ENCODE results near the gene GAP43.

GAP43 gene

DNA sequence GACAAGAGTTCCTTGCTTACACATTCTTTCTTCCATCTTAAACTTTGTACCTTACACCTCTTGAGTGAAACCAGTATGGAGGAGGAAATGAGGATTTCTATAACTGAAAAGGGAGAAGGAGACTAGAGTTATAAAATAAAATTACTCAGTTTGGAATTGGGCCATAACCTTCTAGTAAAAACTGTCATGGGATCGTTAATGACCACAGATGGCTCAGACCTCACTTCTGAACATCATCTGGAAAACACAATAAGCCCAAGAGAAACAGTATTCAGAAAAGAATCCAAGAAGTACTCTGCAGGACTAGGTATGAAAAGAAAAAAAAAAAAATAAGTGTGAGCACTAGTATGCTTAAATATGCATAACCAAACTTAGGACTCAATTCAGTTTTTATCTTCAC, 12.1 kb downstream of the GAP43 start:
- H3K4me1 ChIP-seq (ENCODE audit: insufficient read depth, low read length), result no peaks in the 10 kb centered on the region
- no peak overlapping the region for H3K4me3 ChIP-seq (ENCODE audit: low read length)
- no peaks in the 10 kb centered on the region for H3K9me3 ChIP-seq (ENCODE audit: low read length)
- no peak overlapping the region for H2AFZ ChIP-seq (ENCODE audit: low read depth, low read length)
- H3K27me3 ChIP-seq (ENCODE audit: insufficient read depth, low read length), result no peaks in the 10 kb centered on the region
- peaks cover 7% of the 10 kb centered on the region for H3K36me3 ChIP-seq (ENCODE audit: insufficient read depth, low read length)

DNA sequence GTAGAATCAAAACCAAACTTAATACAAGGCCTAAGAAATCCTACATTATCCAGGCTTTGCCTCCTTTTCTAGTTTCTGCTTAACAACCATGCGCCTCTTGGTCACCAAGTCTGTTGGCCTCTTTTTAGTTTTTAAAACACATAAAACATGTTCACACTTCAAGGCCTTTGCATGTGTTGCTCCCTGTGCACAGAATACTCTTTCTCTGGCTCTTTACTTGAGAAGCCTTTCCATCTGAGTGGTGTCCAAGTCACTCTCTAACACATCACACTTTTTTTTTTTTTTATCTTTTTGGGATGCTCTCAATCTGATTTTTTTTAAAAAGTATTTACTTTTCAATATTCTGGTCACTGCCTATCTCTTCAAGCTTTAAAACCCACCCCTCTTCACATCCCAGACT, 14.9 kb downstream of the GAP43 start:
- H3K4me3 ChIP-seq (ENCODE audit: low read length), result no peak overlapping the region
- no peaks in the 10 kb centered on the region for H3K9me3 ChIP-seq (ENCODE audit: low read length)

DNA sequence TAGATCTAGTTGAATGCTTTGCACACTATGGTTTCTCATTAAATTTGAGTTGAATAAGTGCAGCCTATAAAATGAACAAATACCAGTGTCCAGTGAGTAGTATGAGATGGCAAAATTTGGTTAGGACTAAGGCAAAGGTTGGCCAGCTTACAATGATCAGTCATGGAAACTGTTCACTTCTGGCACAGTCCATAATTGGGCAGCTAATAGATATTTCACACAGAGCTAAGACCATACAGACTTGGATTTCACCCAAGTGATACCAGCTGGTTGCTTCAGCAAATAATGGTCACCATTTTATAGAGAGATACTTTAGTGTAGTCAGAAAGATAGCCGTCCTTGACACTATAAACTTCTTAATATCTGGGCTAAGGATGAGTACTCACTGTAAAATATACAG, 15.7 kb downstream of the GAP43 start:
- H3K27me3 ChIP-seq (ENCODE audit: insufficient read depth, low read length), result no peaks in the 10 kb centered on the region
- no peaks in the 10 kb centered on the region for H3K4me1 ChIP-seq (ENCODE audit: insufficient read depth, low read length)
- peaks cover 4% of the 10 kb centered on the region for H3K36me3 ChIP-seq (ENCODE audit: insufficient read depth, low read length)
- no peak overlapping the region for H3K4me3 ChIP-seq (ENCODE audit: low read length)
- no peak overlapping the region for H2AFZ ChIP-seq (ENCODE audit: low read depth, low read length)
- H3K9me3 ChIP-seq (ENCODE audit: low read length), result peaks cover 3% of the 10 kb centered on the region

More for the DNA sequence above, 14.9 kb downstream of the GAP43 start:
- H2AFZ ChIP-seq (ENCODE audit: low read depth, low read length), result no peak overlapping the region
- no peaks in the 10 kb centered on the region for H3K4me1 ChIP-seq (ENCODE audit: insufficient read depth, low read length)
- no peaks in the 10 kb centered on the region for H3K27me3 ChIP-seq (ENCODE audit: insufficient read depth, low read length)
- H3K36me3 ChIP-seq (ENCODE audit: insufficient read depth, low read length), result peaks cover 4% of the 10 kb centered on the region

DNA sequence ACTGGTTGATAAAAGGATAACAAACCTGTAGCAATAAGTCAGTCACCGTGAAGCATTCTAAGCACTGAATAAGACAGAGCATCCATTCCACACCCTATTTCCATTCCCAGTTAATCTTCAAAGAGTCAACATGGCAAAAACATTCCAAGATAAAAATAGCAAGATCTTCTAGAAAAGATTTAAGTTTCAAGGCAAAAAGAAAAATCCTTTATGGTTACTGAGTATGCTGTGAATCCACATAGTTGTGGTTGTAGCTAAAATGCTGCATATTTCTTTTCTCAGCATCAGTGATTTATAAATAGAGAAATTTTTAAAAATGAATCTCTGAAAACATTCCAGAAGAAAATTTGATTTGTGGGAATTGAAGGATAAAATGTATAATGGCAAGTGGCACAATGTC, 21.1 kb downstream of the GAP43 start:
- Histone ChIP-seq H3K4me3 (ENCODE audit: low read length) (no peak overlapping the region), H3K27me3 (ENCODE audit: insufficient read depth, low read length) (no peaks in the 10 kb centered on the region), H3K4me1 (ENCODE audit: insufficient read depth, low read length) (no peaks in the 10 kb centered on the region), H3K36me3 (ENCODE audit: insufficient read depth, low read length) (peaks cover 2% of the 10 kb centered on the region), H3K9me3 (ENCODE audit: low read length) (peaks cover 5% of the 10 kb centered on the region), H2AFZ (ENCODE audit: low read depth, low read length) (no peak overlapping the region)

DNA sequence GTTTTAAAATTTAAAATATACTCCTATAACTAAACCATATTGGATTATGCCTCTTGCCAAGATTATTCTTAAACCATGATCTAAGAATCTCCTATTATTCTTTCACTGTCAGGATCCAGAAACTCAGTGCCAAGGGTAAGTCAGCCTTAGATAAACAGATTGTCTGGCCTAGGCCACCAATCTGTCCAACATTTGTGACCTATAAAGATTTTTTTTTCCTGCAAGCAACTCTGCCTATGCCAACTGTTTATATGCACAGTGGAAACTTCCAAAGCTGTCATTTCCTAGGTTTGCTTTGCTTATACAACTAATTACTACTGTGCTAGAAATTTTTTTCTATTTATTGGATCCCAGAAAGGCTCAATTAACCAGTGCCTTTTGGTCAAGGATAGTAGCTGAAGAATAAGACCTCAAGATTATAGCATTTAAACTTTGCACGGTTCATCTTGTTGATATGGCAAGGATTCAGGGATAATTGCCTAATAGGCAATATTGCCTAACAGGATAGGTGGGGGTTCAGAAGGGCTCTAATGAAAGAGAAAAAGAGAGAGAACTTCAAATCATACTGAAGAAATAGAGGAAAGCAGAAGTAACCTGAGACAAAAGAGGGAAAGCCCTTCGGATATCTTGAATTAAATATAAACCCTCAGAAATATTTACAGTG, 22.8 kb downstream of the GAP43 start:
- no peak overlapping the region for H3K4me3 ChIP-seq (ENCODE audit: low read length)
- H3K27me3 ChIP-seq (ENCODE audit: insufficient read depth, low read length), result no peaks in the 10 kb centered on the region
- H3K4me1 ChIP-seq (ENCODE audit: insufficient read depth, low read length), result no peaks in the 10 kb centered on the region
- peaks cover 5% of the 10 kb centered on the region for H3K9me3 ChIP-seq (ENCODE audit: low read length)
- H3K36me3 ChIP-seq (ENCODE audit: insufficient read depth, low read length), result peaks cover 2% of the 10 kb centered on the region
- H2AFZ ChIP-seq (ENCODE audit: low read depth, low read length), result no peak overlapping the region

DNA sequence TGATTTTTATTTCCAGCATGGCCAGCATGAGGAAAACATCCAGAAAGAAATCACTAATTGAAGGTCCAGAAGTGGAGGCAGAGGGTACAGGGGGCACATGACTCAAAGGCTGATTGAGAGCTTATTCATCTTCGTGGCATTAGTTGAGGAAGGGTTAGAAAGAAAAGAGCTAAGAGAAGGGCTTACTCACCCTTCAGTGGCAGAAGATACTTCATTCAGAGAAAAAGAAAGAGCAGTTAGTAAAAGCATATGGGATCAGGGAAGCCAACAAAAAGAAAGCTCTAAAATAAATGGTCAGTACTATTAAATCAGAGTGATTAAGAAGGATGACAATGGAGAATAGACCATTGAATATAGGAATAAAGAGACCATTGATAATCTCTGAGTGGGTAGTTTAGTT, 25.2 kb downstream of the GAP43 start:
- H3K4me3 ChIP-seq (ENCODE audit: low read length), result no peak overlapping the region
- peaks cover 2% of the 10 kb centered on the region for H3K36me3 ChIP-seq (ENCODE audit: insufficient read depth, low read length)
- no peaks in the 10 kb centered on the region for H3K27me3 ChIP-seq (ENCODE audit: insufficient read depth, low read length)
- no peaks in the 10 kb centered on the region for H3K4me1 ChIP-seq (ENCODE audit: insufficient read depth, low read length)
- peaks cover 5% of the 10 kb centered on the region for H3K9me3 ChIP-seq (ENCODE audit: low read length)
- no peak overlapping the region for H2AFZ ChIP-seq (ENCODE audit: low read depth, low read length)

DNA sequence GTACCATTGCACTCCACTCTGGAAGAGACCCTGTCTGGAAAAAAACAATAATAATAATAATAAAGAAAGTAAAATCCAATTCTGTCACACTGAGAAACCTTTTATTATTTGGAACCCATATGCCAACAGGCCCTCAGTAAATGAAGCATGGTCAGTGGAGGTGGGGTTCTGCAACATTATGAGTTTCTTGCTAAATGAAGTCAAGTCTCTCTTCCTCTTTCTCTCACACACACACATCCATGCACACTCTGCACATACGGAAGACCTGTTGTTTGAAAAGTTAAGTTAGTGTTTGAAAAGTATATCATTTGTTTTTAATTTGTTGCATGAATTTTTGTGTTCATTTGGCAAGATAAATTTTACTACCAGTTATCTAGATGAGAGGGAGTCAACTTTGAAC, 27.8 kb downstream of the GAP43 start:
- H3K27me3 ChIP-seq (ENCODE audit: insufficient read depth, low read length), result no peaks in the 10 kb centered on the region
- peaks cover 2% of the 10 kb centered on the region for H3K36me3 ChIP-seq (ENCODE audit: insufficient read depth, low read length)

DNA sequence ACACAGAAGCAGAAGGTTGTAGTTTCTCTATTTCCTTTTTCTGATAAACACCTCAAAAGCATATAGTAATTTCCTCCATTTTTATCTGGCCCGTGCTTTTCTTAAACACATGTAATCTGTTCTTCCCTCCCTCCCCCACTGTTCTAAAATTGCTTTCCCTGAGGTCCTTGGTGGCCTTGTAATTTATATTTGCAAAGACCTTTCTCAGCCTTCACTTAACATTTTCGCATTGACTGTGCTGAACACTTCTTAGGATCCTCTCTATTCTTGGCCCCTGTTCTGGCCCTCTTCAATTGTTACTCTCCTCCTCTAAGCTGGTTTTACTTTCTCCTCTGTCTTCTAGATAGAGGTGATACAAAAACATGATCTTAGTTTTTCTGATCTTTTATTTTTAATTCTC, 28.3 kb downstream of the GAP43 start:
- no peaks in the 10 kb centered on the region for H3K4me1 ChIP-seq (ENCODE audit: insufficient read depth, low read length)
- no peak overlapping the region for H2AFZ ChIP-seq (ENCODE audit: low read depth, low read length)
- no peaks in the 10 kb centered on the region for H3K27me3 ChIP-seq (ENCODE audit: insufficient read depth, low read length)
- H3K36me3 ChIP-seq (ENCODE audit: insufficient read depth, low read length), result peaks cover 2% of the 10 kb centered on the region
- peaks cover 2% of the 10 kb centered on the region for H3K9me3 ChIP-seq (ENCODE audit: low read length)
- H3K4me3 ChIP-seq (ENCODE audit: low read length), result no peak overlapping the region

More for the DNA sequence above, 27.8 kb downstream of the GAP43 start:
- H3K4me3 ChIP-seq (ENCODE audit: low read length), result no peak overlapping the region
- H3K9me3 ChIP-seq (ENCODE audit: low read length), result peaks cover 2% of the 10 kb centered on the region
- H3K4me1 ChIP-seq (ENCODE audit: insufficient read depth, low read length), result no peaks in the 10 kb centered on the region
- no peak overlapping the region for H2AFZ ChIP-seq (ENCODE audit: low read depth, low read length)

DNA sequence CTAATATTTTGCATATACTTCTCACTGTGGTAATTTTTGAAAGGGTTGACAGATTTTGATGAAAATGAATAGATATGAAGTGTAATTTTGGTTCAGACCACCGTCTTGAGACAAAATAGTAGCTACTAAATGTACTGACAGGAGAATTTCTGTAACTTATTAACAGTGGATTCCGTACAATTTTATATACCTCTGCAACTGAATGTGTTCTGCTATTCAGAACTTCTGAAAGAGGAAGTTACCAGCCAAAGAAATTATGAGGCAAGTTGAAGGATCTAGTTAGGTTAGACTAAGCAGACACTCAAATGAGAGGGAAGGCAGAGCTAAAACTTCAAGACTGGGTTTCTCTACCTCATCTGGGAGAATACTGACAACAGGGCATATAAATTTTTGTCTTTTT, 29.4 kb downstream of the GAP43 start:
- Histone ChIP-seq H2AFZ (ENCODE audit: low read depth, low read length) (no peak overlapping the region), H3K27me3 (ENCODE audit: insufficient read depth, low read length) (no peaks in the 10 kb centered on the region), H3K36me3 (ENCODE audit: insufficient read depth, low read length) (peaks cover 2% of the 10 kb centered on the region), H3K9me3 (ENCODE audit: low read length) (no peaks in the 10 kb centered on the region), H3K4me1 (ENCODE audit: insufficient read depth, low read length) (peaks cover 10% of the 10 kb centered on the region), H3K4me3 (ENCODE audit: low read length) (no peak overlapping the region)

DNA sequence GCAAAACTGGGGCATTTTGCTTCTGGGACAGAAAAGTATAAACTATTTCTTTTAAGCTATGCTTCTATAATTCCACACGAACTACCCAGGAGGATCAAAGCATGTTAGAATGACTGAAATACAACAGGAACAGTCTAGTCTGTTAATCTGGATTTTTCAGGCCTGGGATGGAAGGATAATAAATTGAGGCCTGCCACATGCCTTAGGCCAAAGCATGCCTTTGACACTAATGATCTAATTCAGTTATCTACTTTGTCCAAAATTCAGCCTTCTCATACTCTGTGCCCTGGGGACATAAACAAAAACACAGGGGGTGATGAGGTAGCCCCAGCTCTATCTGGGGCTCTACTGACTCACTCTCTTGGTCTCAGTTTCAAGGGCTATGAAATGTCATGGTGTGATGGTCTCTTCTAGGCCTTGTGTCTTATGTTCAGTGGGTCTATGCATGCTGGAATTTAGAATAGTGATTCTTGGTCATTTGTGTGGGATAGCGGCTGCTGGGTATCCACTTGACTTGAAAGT, 32.5 kb downstream of the GAP43 start:
- Histone ChIP-seq H3K9me3 (ENCODE audit: low read length) (no peaks in the 10 kb centered on the region), H2AFZ (ENCODE audit: low read depth, low read length) (no peak overlapping the region), H3K4me1 (ENCODE audit: insufficient read depth, low read length) (peaks cover 33% of the 10 kb centered on the region), H3K36me3 (ENCODE audit: insufficient read depth, low read length) (no peaks in the 10 kb centered on the region), H3K4me3 (ENCODE audit: low read length) (no peak overlapping the region), H3K27me3 (ENCODE audit: insufficient read depth, low read length) (no peaks in the 10 kb centered on the region)

DNA sequence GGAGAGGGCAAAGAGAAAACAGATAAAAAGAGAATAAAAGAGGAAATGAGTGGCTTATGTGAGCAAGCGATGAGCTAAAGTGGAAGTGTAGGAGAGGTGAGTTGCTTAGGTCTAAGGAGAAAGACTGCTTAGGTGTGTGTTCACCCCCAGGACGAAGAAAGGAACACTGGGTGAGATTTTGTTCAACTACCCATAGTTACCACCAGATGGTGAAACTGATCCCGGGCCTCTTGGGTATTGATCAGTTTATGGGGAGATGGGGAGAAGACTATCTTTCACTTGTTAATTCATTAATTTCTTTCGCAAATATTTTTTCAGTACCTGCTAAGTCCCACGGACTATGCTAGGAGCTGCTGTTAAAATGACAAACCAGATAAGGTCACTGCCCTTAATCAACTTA, 33.9 kb downstream of the GAP43 start:
- H2AFZ ChIP-seq (ENCODE audit: low read depth, low read length), result no peak overlapping the region
- no peaks in the 10 kb centered on the region for H3K27me3 ChIP-seq (ENCODE audit: insufficient read depth, low read length)
- peaks cover 35% of the 10 kb centered on the region for H3K4me1 ChIP-seq (ENCODE audit: insufficient read depth, low read length)
- H3K4me3 ChIP-seq (ENCODE audit: low read length), result no peak overlapping the region
- H3K36me3 ChIP-seq (ENCODE audit: insufficient read depth, low read length), result no peaks in the 10 kb centered on the region
- no peaks in the 10 kb centered on the region for H3K9me3 ChIP-seq (ENCODE audit: low read length)

DNA sequence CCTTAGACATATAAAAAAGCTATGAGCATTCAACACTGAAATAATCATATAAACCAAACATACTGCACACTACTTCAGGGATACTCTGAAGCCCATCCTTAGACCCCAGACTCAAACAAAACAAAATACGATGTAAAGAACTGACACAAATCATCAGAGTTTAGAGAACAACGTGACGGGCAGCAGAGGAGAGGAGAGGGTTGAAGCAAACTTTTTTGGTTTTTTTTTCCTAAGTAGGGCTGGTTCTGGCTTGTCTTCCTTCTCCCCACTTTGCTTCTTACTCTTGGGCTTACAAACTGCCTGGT, 34.7 kb downstream of the GAP43 start:
- peak overlapping the region; percentile 55 for H3K4me3 ChIP-seq (ENCODE audit: low read length)
- no peaks in the 10 kb centered on the region for H3K9me3 ChIP-seq (ENCODE audit: low read length)
- H3K4me1 ChIP-seq (ENCODE audit: insufficient read depth, low read length), result peaks cover 38% of the 10 kb centered on the region
- no peaks in the 10 kb centered on the region for H3K36me3 ChIP-seq (ENCODE audit: insufficient read depth, low read length)
- peak overlapping the region; percentile 47 for H2AFZ ChIP-seq (ENCODE audit: low read depth, low read length)
- H3K27me3 ChIP-seq (ENCODE audit: insufficient read depth, low read length), result no peaks in the 10 kb centered on the region

DNA sequence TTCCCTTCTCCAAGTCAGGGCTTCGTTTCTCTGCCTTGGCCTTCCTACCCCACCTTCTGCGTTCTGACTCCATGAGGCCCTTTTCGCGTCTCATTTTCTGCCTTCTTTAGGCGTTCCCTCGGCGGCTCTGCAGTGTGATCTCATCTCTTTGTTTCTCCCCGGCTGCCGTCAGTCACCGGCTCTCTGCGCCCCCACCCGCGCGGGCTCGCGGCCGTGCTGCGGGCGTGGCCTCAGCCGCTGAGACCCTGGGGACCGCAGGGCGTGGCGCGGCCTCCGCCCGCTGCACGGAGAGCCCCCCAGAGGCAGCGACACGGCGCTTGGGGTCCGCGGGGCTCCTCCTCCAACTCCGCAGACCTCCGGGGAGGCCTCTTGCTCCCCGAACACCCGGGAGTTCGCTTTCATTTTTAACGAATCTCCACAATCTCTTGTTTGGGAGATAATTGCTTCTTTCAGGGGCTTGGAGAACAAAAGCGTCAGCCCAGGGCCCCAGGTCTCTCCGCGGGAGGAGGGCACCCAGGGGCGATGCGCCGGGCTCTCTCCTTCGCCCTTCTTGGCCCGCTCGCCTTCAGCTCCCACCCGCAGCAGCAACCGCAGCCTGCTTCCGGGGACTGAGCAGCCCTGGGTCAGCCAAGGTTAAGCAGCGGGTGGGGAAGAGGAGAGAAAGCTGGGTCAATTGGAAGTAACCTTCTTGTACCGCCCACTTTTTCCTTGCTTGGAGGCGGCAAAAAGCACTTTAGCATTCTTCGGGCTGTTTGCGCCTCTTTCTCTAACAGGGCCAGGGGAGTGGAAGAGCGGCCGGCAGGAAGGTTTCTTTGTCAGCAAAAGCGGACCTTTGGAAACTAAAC, 35.2 kb downstream of the GAP43 start:
- Histone ChIP-seq H3K4me3 (ENCODE audit: low read length) (peak overlapping the region; percentile 55), H3K27me3 (ENCODE audit: insufficient read depth, low read length) (no peaks in the 10 kb centered on the region), H3K36me3 (ENCODE audit: insufficient read depth, low read length) (no peaks in the 10 kb centered on the region), H2AFZ (ENCODE audit: low read depth, low read length) (peak overlapping the region; percentile 49), H3K9me3 (ENCODE audit: low read length) (no peaks in the 10 kb centered on the region), H3K4me1 (ENCODE audit: insufficient read depth, low read length) (peaks cover 44% of the 10 kb centered on the region)

All from neuron (in vitro differentiated cells).